Upper lobe of left lung (tissue), 6 donors: ENCODE results near the gene SMOC2. TPM values are rescaled to one million over a fixed set of nuclear protein-coding genes. Genes with fewer than 3 reads are reported as not detected.

Source experiments
- ATAC-seq, 2 donors: fragments of 200-7000 bp; cut with Tn5 transposase; one replicate each; pipeline ENCODE4 v1.9.1; 2022; ENCODE audit warnings: mild to moderate bottlenecking in 2 of 2, moderate library complexity in 2 of 2; ENCODE audit not compliant: low FRiP score in 2 of 2
- DNase-seq, 2 donors: peaks; one replicate each; pipeline ENCODE4 v3.0.0-alpha.2; 2019 to 2020
- H3K27ac ChIP-seq, 4 donors: fragments of 200-600 bp; sonication (generic); one replicate each; pipeline ENCODE4 v1.5.1; 2016 to 2019
- H3K27me3 ChIP-seq, 4 donors: fragments of 200-600 bp; sonication (generic); one replicate each; pipeline ENCODE4 v1.5.1; 2017 to 2019
- H3K36me3 ChIP-seq, 4 donors: fragments of 200-600 bp; sonication (generic); one replicate each; pipeline ENCODE4 v1.5.1; 2016 to 2019
- H3K4me1 ChIP-seq, 4 donors: fragments of 200-600 bp; sonication (generic); one replicate each; pipeline ENCODE4 v1.5.1; 2018 to 2019
- H3K4me3 ChIP-seq, 4 donors: fragments of 200-600 bp; sonication (generic); one replicate each; pipeline ENCODE4 v1.5.1; 2017 to 2019; ENCODE audit warnings: mild to moderate bottlenecking in 2 of 4, moderate library complexity in 1 of 4
- H3K9me3 ChIP-seq, 4 donors: fragments of 200-600 bp; sonication (generic); one replicate each; pipeline ENCODE4 v1.5.1; 2018 to 2019
- EP300 ChIP-seq, 4 donors: sonication (generic); formaldehyde crosslinking; IDR thresholded peaks; one replicate each; pipeline ENCODE4 v1.5.1; 2017; ENCODE audit warnings: antibody characterized with exemption in 4 of 4, control low read depth in 2 of 4
- POLR2A ChIP-seq, 4 donors: fragments of 450-650 bp; IDR thresholded peaks; one replicate each; pipeline ENCODE4 v1.5.1; 2016 to 2017; ENCODE audit warnings: antibody characterized with exemption in 4 of 4, mild to moderate bottlenecking in 2 of 4
- POLR2AphosphoS5 ChIP-seq, 2 donors: sonication (generic); formaldehyde crosslinking; IDR thresholded peaks; one replicate each; pipeline ENCODE4 v1.5.1; 2017; ENCODE audit warnings: antibody characterized with exemption in 2 of 2
- WGBS, 2 donors: methylation state at CpG; one replicate each; pipeline ENCODE4 v1.1.5; 2017 to 2018; 5-methylcytosine and 5-hydroxymethylcytosine counted together
- total RNA-seq, 6 donors: library from RNA; depleted of rRNA in 4 of 6; stranded (reverse); fragments of >200 nt in 4 of 6; gene quantifications; one replicate each; pipeline versions ENCODE4 v1.1.0 to v1.2.1, GENCODE V29; 2016 to 2021
- TF ChIP-seq, protein P1 (sequence below), 6 experiments: fragments of 450-650 bp in 4 of 6; fragments of 200-600 bp in 2 of 6; sonication (generic) in 2 of 6; IDR thresholded peaks; one replicate each; pipeline ENCODE4 v1.5.1; 2016 to 2019; ENCODE audit warnings: antibody characterized with exemption in 6 of 6
- donor health status: DM: no; HTN: no; CAD: no; lungs with moderate emphysema.
- donor health status: DM: no; HTN: yes; CAD: no; lungs with severe emphysema.

Gene SMOC2
- total RNA-seq, 6 donors from 2014 or later, result 1.0 to 18.9 (median 5.0) TPM

DNA sequence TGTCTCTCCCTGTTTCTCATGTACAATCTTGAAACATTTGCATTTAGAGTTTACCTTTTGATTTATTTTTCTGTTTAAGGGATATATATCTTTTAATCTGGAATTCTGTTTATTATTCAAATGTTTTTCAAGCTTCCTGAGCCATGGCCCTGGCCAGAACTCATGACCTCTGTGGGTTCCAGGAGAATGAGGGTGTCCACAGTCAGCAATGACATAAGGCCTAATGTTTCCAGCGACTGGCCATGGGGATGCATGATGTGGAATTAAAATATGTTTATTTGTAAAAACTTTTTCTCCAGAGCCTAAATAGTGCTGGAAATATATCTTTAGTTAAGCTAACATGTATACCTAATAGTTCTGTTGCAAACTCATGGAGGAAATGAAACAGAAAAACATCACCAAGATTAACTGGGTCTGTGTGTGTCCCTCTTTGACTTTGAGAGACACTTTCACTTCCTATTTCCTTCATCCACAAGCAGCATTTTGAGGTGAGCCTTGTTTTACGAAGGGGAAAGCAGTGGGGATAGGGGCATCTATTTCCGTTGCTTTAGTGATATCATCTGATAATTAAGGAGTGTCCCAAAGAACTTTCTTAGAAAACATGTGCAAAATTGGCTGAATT lies 87.6 kb downstream of the SMOC2 start:
- Histone ChIP-seq H3K4me3 (no peak overlapping the region), H3K4me1 (peaks cover 0 to 18% (median 7%) of the 10 kb centered on the region in 4 donors), H3K27ac (no peak overlapping the region), H3K36me3 (no peaks in the 10 kb centered on the region), H3K9me3 (no peaks in the 10 kb centered on the region), H3K27me3 (no peaks in the 10 kb centered on the region)
- TF ChIP-seq, protein P1, sequence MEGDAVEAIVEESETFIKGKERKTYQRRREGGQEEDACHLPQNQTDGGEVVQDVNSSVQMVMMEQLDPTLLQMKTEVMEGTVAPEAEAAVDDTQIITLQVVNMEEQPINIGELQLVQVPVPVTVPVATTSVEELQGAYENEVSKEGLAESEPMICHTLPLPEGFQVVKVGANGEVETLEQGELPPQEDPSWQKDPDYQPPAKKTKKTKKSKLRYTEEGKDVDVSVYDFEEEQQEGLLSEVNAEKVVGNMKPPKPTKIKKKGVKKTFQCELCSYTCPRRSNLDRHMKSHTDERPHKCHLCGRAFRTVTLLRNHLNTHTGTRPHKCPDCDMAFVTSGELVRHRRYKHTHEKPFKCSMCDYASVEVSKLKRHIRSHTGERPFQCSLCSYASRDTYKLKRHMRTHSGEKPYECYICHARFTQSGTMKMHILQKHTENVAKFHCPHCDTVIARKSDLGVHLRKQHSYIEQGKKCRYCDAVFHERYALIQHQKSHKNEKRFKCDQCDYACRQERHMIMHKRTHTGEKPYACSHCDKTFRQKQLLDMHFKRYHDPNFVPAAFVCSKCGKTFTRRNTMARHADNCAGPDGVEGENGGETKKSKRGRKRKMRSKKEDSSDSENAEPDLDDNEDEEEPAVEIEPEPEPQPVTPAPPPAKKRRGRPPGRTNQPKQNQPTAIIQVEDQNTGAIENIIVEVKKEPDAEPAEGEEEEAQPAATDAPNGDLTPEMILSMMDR (IDR thresholded peaks at IDR 0.05), result no peak
- TF ChIP-seq POLR2AphosphoS5 (IDR thresholded peaks at IDR 0.05) (no peak), EP300 (IDR thresholded peaks at IDR 0.05) (no peak), POLR2A (IDR thresholded peaks at IDR 0.05) (no peak)
- DNase-seq (no peak), ATAC-seq (no peak)
- 74 to 82% methylated on average over 3 of the region's 3 CpGs for WGBS, 2 donors

DNA sequence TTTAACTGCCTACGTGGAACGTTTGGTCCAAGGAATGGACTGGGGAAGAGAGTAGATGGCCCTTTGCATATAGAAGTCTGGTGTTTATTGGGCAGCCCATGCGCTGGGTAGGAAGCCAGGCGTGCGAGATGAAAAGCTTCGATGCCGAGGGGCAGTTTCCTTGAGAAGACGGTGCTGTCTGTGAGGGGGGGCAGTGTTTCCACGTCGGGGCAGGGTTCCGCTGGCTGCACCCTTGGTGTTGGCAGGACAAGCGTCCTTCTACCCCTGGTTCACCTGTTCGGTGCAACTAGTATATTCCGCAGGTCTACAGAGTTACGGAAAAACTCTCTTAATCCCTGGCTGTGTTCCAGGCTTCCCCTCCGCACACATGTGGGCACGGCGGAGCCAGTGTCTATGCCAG lies 88.2 kb downstream of the SMOC2 start:
- peaks cover 0 to 20% (median 7%) of the 10 kb centered on the region in 4 donors for H3K4me1 ChIP-seq
- WGBS, 2 donors, result 92 to 96% methylated on average over 18 of the region's 18 CpGs
- no peak overlapping the region for H3K27ac ChIP-seq
- no peak for DNase-seq
- H3K4me3 ChIP-seq, result no peak overlapping the region
- no peaks in the 10 kb centered on the region for H3K36me3 ChIP-seq
- H3K27me3 ChIP-seq, result no peaks in the 10 kb centered on the region
- no peak for ATAC-seq
- TF ChIP-seq POLR2A (IDR thresholded peaks at IDR 0.05), result no peak
- no peak for TF ChIP-seq EP300 (IDR thresholded peaks at IDR 0.05)
- TF ChIP-seq POLR2AphosphoS5 (IDR thresholded peaks at IDR 0.05), result no peak
- TF ChIP-seq, protein P1 (IDR thresholded peaks at IDR 0.05), result no peak
- H3K9me3 ChIP-seq, result no peaks in the 10 kb centered on the region

DNA sequence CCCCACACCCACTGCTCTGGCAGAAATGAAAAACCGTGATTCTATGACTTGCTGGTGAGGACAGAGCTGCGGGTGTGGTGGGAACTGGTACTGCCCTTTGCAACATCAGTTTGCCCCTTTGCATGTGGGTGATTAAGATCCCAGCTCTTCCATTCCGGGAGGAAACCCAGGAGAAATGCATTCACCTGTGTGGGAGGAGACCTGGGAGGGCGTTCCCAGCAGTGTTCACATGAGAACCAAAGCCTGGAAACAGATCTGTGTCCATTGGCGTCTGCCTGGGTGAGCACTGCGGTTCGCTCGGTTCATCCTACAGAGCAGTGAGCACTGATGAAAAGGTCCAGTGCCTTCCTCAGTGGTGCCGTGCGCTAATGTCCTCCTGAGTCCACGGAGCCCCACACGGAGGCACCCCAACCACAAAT lies 89.7 kb downstream of the SMOC2 start:
- TF ChIP-seq EP300 (IDR thresholded peaks at IDR 0.05) (no peak), POLR2A (IDR thresholded peaks at IDR 0.05) (no peak), POLR2AphosphoS5 (IDR thresholded peaks at IDR 0.05) (no peak)
- TF ChIP-seq, protein P1 (IDR thresholded peaks at IDR 0.05), result no peak
- Histone ChIP-seq H3K27me3 (no peaks in the 10 kb centered on the region), H3K4me1 (peaks cover 0 to 20% (median 7%) of the 10 kb centered on the region in 4 donors), H3K4me3 (no peak overlapping the region), H3K9me3 (no peaks in the 10 kb centered on the region), H3K27ac (no peak overlapping the region), H3K36me3 (no peaks in the 10 kb centered on the region)
- no peak for ATAC-seq
- DNase-seq, result no peak
- 76 to 80% methylated on average over 4 to 12 of the region's 12 CpGs for WGBS, 2 donors

DNA sequence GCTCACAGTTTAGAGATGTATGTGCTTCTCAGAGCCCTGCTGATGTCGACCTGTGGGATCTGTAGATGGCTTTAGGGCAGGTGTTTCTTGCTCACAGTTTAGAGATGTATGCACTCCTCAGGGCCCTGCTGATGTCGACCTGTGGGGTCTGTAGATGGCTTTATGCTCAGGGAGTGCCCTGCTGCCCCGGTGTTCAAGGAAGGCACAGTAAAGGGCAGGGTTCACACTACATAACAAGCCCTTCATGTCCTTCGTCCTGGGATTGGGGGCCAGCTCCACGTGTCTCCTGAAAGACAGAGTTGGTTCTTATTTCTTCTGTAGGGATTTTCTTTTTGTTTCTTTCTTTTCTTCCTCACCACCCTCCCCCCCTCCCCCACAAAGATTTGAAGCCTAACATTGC lies 91.1 kb downstream of the SMOC2 start:
- Histone ChIP-seq H3K9me3 (no peaks in the 10 kb centered on the region), H3K27me3 (no peaks in the 10 kb centered on the region), H3K4me1 (peaks cover 0 to 13% (median 3%) of the 10 kb centered on the region in 4 donors), H3K4me3 (no peak overlapping the region), H3K27ac (no peak overlapping the region), H3K36me3 (no peaks in the 10 kb centered on the region)
- DNase-seq (no peak), ATAC-seq (no peak)
- TF ChIP-seq, protein P1 (IDR thresholded peaks at IDR 0.05), result no peak
- TF ChIP-seq POLR2AphosphoS5 (IDR thresholded peaks at IDR 0.05) (no peak), POLR2A (IDR thresholded peaks at IDR 0.05) (no peak), EP300 (IDR thresholded peaks at IDR 0.05) (no peak)
- WGBS, 2 donors, result 81 to 82% methylated on average over 5 of the region's 5 CpGs

DNA sequence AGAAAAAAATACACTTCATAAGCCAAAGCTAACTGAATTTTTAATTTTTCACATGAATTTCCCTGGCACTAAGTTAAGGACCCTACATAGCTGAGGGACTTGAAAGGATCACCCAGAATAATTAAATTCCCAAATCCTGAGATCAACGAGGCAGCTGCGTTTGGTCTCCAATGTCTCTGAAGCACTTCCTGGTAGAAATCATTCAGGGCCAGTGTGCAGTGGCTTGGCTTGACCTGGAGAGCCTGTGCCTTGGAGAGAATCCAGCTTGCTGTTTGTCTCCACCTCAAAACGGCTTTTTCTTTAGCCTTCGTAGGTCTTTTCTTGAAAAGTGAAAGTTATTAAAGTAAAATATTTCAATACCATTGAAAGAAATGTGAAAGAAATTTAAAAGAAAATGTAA lies 92.4 kb downstream of the SMOC2 start:
- no peak overlapping the region for H3K27ac ChIP-seq
- H3K4me3 ChIP-seq, result no peak overlapping the region
- 47 to 57% methylated on average over 4 of the region's 4 CpGs for WGBS, 2 donors
- H3K4me1 ChIP-seq, result peaks cover 0 to 9% (median 2%) of the 10 kb centered on the region in 4 donors
- H3K36me3 ChIP-seq, result no peaks in the 10 kb centered on the region
- no peaks in the 10 kb centered on the region for H3K27me3 ChIP-seq
- peak in 1 of 2 donors; percentile 63 for ATAC-seq
- TF ChIP-seq, protein P1 (IDR thresholded peaks at IDR 0.05), result no peak
- TF ChIP-seq EP300 (IDR thresholded peaks at IDR 0.05) (no peak), POLR2A (IDR thresholded peaks at IDR 0.05) (no peak), POLR2AphosphoS5 (IDR thresholded peaks at IDR 0.05) (no peak)
- DNase-seq, result peak in 1 of 2 donors; percentile 50
- no peaks in the 10 kb centered on the region for H3K9me3 ChIP-seq
